ENCODE measurements around the gene KLF13.
A peak's percentile ranks its signal among the peaks of the same experiment; 100 is the strongest.

- no peak for TF ChIP-seq CTCF (IDR thresholded peaks at IDR 0.05 in 4 of 5, conservative IDR thresholded peaks at IDR 0.05 in 1 of 5)
- TF ChIP-seq POLR2A (IDR thresholded peaks at IDR 0.05) = peak in 1 of 2 donors; percentile 7
These were observed 40.5 kb downstream of the KLF13 start for GRCh38 chr15:31367021-31367729.
